NCI-H2196 treated with DMSO at 0.1 percent for 48 hours (cell line): ENCODE results near the gene LRRC55.

Experiments
- DNase-seq: peaks from one replicate; lab custom pipeline; 2025; ENCODE audit not compliant: unreplicated experiment; lab: John Stamatoyannopoulos, UW

LRRC55 gene

GRCh38 chr11:57202281-57202680 lies 20.5 kb downstream of the LRRC55 start:
- DNase-seq, result no peak

- no peak for DNase-seq
Observed at GRCh38 chr11:57203359-57203758, 21.6 kb downstream of the LRRC55 start.

GRCh38 chr11:57203882-57204480 lies 22.2 kb downstream of the LRRC55 start:
- no peak for DNase-seq

GRCh38 chr11:57205041-57205641 lies 23.4 kb downstream of the LRRC55 start:
- DNase-seq, result no peak

- no peak for DNase-seq
Observed at GRCh38 chr11:57207168-57207567, 25.4 kb downstream of the LRRC55 start.

- DNase-seq, result no peak
Observed at GRCh38 chr11:57210781-57211180, 29.0 kb downstream of the LRRC55 start.

- DNase-seq, result no peak
Observed at GRCh38 chr11:57213342-57214097, 31.8 kb downstream of the LRRC55 start.

GRCh38 chr11:57214098-57214417 lies 32.3 kb downstream of the LRRC55 start:
- no peak for DNase-seq

- no peak for DNase-seq
Observed at GRCh38 chr11:57214494-57214893, 32.7 kb downstream of the LRRC55 start.

GRCh38 chr11:57216463-57216862 lies 34.7 kb downstream of the LRRC55 start:
- DNase-seq, result no peak

GRCh38 chr11:57217053-57217452 lies 35.3 kb downstream of the LRRC55 start:
- DNase-seq, result no peak

- no peak for DNase-seq
Observed at GRCh38 chr11:57219021-57219627, 37.4 kb downstream of the LRRC55 start.

GRCh38 chr11:57222239-57222638 lies 40.5 kb downstream of the LRRC55 start:
- DNase-seq, result no peak

- no peak for DNase-seq
Observed at GRCh38 chr11:57223601-57224000, 41.8 kb downstream of the LRRC55 start.

- DNase-seq, result no peak
Observed at GRCh38 chr11:57224128-57224527, 42.4 kb downstream of the LRRC55 start.

GRCh38 chr11:57224537-57224936 lies 42.8 kb downstream of the LRRC55 start:
- DNase-seq, result no peak

- DNase-seq, result no peak
Observed at GRCh38 chr11:57228600-57228999, 46.8 kb downstream of the LRRC55 start.

GRCh38 chr11:57230316-57230715 lies 48.6 kb downstream of the LRRC55 start:
- DNase-seq, result no peak

- no peak for DNase-seq
Observed at GRCh38 chr11:57230791-57231538, 49.2 kb downstream of the LRRC55 start.

GRCh38 chr11:57231539-57232253 lies 49.9 kb downstream of the LRRC55 start:
- DNase-seq, result no peak

GRCh38 chr11:57233702-57234101 lies 51.9 kb downstream of the LRRC55 start:
- DNase-seq, result no peak
